ENCODE measurements around the gene ESYT1. TPM values are rescaled to one million over a fixed set of nuclear protein-coding genes. Genes with fewer than 3 reads are reported as not detected.

The ESYT1 gene
- total RNA-seq, 4 donors from 2014 or later, result 91.2 to 235 (median 210) TPM

DNA sequence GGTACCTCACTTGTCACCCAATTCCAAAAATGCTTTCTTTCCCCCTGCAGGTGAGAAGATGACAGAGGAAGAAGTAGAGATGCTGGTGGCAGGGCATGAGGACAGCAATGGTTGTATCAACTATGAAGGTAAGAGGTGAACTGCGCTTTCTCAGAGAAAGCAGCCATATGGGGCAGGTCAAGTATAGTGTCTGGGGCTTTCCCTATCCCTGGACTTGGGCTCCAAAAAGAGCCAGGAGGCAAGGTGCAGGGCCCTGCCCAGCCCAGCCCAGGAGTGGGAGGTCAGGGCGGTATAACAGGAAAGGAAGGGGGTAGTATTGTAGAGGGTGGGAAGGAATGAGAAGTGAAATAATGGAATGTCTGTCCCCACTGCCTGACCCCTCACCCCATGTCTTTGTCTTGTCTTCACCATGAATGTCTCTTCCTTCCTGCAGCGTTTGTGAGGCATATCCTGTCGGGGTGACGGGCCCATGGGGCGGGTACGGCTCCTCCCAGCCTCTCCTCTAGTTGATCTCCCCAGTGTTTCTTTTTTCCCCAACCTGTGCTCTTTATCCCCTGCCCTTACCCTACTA is 32.2 kb downstream of the ESYT1 start:
- WGBS, 2 donors, result 18 to 21% methylated on average over 7 of the region's 7 CpGs
- Histone ChIP-seq H3K4me1 (peaks cover 0 to 41% (median 31%) of the 10 kb centered on the region in 4 donors), H3K36me3 (peaks cover 0 to 59% (median 25%) of the 10 kb centered on the region in 3 donors), H3K27me3 (no peaks in the 10 kb centered on the region), H3K27ac (peak overlapping the region; percentile 96 to 98 (median 98)), H3K4me3 (peak overlapping the region; percentile 69 to 94 (median 89)), H3K9me3 (no peaks in the 10 kb centered on the region)
- no peak for TF ChIP-seq POLR2A (IDR thresholded peaks at IDR 0.05)
- TF ChIP-seq EP300 (IDR thresholded peaks at IDR 0.05), result peak in 1 of 2 donors; percentile 46
- no peak for DNase-seq (ENCODE audit: low spot score in 2 of 2)

DNA sequence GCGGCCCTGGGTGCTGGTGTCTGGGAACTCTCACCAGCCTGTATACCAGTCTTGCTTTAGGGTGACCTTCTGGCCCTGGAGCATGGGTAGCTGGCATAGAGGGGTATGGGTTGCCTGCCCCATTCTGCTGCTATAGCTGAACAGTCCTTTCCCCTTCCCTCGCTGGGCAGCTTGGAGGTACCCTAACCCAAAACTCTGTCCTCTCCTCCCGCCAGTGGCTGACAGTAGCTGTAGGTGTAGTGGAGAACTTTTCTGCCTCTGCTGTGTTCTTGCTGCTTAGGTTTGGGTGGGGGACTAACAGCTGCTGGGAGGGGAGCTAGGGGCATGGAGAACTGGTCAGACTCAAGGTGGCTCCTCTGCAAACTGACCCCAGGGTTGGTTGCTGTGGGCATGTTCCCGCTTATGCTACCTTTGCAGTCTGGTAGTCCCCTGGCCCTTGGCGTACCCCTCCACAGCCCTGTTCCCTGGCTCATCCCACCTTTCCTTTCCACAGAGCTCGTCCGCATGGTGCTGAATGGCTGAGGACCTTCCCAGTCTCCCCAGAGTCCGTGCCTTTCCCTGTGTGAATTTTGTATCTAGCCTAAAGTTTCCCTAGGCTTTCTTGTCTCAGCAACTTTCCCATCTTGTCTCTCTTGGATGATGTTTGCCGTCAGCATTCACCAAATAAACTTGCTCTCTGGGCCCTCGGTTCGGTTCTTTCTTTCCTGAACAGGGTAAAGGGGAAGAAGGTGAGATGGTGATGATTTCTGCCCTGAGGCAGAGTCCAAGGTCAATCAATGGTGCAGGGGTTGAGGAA is 33.0 kb downstream of the ESYT1 start:
- WGBS, 2 donors, result 51 to 64% methylated on average over 11 of the region's 11 CpGs
- H3K36me3 ChIP-seq, result peaks cover 0 to 67% (median 29%) of the 10 kb centered on the region in 3 donors
- DNase-seq (ENCODE audit: low spot score in 2 of 2), result no peak
- peak overlapping the region; percentile 28 to 94 (median 76) for H3K4me3 ChIP-seq
- H3K27ac ChIP-seq, result peak overlapping the region; percentile 96 to 98 (median 98)
- TF ChIP-seq, protein P1, sequence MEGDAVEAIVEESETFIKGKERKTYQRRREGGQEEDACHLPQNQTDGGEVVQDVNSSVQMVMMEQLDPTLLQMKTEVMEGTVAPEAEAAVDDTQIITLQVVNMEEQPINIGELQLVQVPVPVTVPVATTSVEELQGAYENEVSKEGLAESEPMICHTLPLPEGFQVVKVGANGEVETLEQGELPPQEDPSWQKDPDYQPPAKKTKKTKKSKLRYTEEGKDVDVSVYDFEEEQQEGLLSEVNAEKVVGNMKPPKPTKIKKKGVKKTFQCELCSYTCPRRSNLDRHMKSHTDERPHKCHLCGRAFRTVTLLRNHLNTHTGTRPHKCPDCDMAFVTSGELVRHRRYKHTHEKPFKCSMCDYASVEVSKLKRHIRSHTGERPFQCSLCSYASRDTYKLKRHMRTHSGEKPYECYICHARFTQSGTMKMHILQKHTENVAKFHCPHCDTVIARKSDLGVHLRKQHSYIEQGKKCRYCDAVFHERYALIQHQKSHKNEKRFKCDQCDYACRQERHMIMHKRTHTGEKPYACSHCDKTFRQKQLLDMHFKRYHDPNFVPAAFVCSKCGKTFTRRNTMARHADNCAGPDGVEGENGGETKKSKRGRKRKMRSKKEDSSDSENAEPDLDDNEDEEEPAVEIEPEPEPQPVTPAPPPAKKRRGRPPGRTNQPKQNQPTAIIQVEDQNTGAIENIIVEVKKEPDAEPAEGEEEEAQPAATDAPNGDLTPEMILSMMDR (IDR thresholded peaks at IDR 0.05), result no peak
- no peak for TF ChIP-seq POLR2A (IDR thresholded peaks at IDR 0.05)
- no peak for TF ChIP-seq EP300 (IDR thresholded peaks at IDR 0.05)
- H3K4me1 ChIP-seq, result peaks cover 0 to 41% (median 31%) of the 10 kb centered on the region in 4 donors
- H3K9me3 ChIP-seq, result no peaks in the 10 kb centered on the region
- no peaks in the 10 kb centered on the region for H3K27me3 ChIP-seq

DNA sequence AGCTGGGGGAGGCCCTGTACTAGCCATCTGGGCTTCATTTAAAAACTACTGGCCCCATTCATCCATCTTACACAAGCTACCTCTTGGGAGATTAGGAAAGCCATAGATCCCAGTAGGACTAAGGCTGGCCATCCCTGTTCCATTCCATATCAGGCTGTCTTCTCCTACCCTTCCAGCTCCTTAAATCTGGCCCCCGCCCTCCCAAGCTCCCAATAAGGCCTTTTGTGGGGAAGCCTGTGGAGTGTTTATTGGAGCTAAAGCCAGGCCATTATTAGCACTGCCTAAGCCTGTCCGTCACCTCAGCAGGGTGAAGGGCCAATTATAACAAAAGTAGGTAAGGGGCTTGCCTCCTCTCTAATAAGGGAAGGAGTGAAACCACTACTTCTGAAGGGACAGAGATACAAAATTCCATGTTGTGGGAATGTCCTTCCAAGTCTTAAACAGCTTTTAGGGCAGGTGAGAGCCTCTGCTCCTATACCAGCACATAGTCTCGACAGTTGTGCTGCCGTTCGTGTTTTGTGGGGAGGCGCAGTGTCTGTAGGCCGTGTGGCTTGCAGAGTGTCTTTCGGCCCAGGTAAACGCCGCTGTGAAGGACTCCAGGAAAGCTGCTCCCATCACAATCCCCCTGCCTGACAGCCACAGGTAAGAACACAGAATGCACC is 33.8 kb downstream of the ESYT1 start:
- 70 to 72% methylated on average over 10 of the region's 10 CpGs for WGBS, 2 donors
- peak overlapping the region in 1 of 4 donors; percentile 84 for H3K4me3 ChIP-seq
- no peak for DNase-seq (ENCODE audit: low spot score in 2 of 2)
- no peaks in the 10 kb centered on the region for H3K27me3 ChIP-seq
- peak overlapping the region in 3 of 4 donors; percentile 96 to 98 (median 97) for H3K27ac ChIP-seq
- H3K36me3 ChIP-seq, result peaks cover 0 to 75% (median 29%) of the 10 kb centered on the region in 3 donors
- H3K4me1 ChIP-seq, result peaks cover 0 to 39% (median 31%) of the 10 kb centered on the region in 4 donors
- no peaks in the 10 kb centered on the region for H3K9me3 ChIP-seq
- TF ChIP-seq EP300 (IDR thresholded peaks at IDR 0.05), result no peak
- TF ChIP-seq POLR2A (IDR thresholded peaks at IDR 0.05), result no peak
- TF ChIP-seq, protein P1 (IDR thresholded peaks at IDR 0.05), result no peak

DNA sequence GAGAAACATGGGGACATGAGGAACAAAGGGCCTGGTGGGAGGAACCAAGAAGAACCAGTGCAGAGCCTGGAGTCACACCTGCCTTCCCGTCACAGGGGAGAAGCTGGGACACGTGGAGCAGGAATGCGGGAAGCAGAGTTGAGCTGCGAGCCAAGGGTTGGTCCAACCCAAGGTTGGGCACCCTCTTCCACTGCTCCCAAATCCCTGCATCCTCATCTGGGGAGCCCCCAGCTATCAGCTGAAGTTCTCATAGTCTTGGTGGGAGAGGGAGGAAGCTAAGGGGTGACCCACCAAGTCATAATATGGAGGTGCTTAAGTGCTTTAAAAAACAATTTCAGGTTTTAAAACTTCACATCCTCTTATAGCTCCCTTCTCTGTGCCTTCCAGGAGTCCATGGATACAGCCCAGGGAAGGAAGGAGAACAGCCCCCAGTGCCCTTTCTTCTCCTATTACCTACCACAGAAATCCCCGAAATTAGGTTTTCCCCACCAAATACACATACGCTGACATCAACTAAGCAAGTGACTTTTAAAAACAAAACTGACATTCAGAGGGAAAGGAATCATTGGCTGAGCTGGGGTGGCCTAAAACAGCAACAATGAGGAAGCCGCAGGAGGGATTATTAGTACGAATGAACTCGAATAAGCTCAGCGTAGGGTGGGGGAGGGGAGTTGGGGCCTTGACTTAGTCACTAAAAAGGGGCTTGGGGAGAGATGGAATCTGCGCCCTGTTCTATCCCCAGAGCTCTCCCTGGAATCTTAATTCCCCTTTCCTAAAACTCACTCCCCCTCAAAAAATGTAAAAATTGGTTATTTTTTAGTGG is 34.6 kb downstream of the ESYT1 start:
- 48 to 49% methylated on average over 11 of the region's 11 CpGs for WGBS, 2 donors
- Histone ChIP-seq H3K4me1 (peaks cover 0 to 32% (median 28%) of the 10 kb centered on the region in 4 donors), H3K36me3 (peaks cover 0 to 83% (median 36%) of the 10 kb centered on the region in 3 donors), H3K9me3 (no peaks in the 10 kb centered on the region), H3K27ac (peak overlapping the region in 2 of 4 donors; percentile 27 to 30), H3K27me3 (no peaks in the 10 kb centered on the region), H3K4me3 (no peak overlapping the region)
- no peak for DNase-seq (ENCODE audit: low spot score in 2 of 2)
- TF ChIP-seq, protein P1 (IDR thresholded peaks at IDR 0.05), result no peak
- TF ChIP-seq POLR2A (IDR thresholded peaks at IDR 0.05) (no peak), EP300 (IDR thresholded peaks at IDR 0.05) (peak in 1 of 2 donors; percentile 43)
